Measurements from ENCODE around the gene KLHL29. TPM values are rescaled to one million over a fixed set of nuclear protein-coding genes. Genes with fewer than 3 reads are reported as not detected.

KLHL29 gene
- total RNA-seq, 2 donors from 2014 or later, result 1.0 to 2.4 TPM

GRCh38 chr2:23545396-23545795 is 160.4 kb downstream of the KLHL29 start:
- peak overlapping the region; percentile 83 for H3K27ac ChIP-seq (ENCODE audit: low read depth, low read length)
- H3K4me3 ChIP-seq (ENCODE audit: low read length), result no peak overlapping the region
- no peak overlapping the region for H3K9ac ChIP-seq (ENCODE audit: extremely low read depth, low read length, poor library complexity, severe bottlenecking)
- no peaks in the 10 kb centered on the region for H3K9me3 Mint-ChIP-seq
- no peaks in the 10 kb centered on the region for H3K27me3 Mint-ChIP-seq (ENCODE audit: insufficient read depth)
- no peaks in the 10 kb centered on the region for H3K36me3 ChIP-seq (ENCODE audit: control insufficient read depth, insufficient read depth, low read length)
- no peaks in the 10 kb centered on the region for H3K27me3 ChIP-seq (ENCODE audit: control insufficient read depth, insufficient read depth, low read length, poor library complexity, severe bottlenecking)
- WGBS, 2 experiments (ENCODE audit: insufficient coverage in 1 of 2, insufficient read length in 1 of 2), result 95% methylated on average over 4 to 11 of the region's 11 CpGs
- H3K36me3 Mint-ChIP-seq (ENCODE audit: low read depth), result no peaks in the 10 kb centered on the region
- H3K4me1 Mint-ChIP-seq, result peaks cover 9% of the 10 kb centered on the region
- no peak for DNase-seq
- H3K9me3 ChIP-seq (ENCODE audit: control insufficient read depth, low read length), result no peaks in the 10 kb centered on the region
- H3K27ac Mint-ChIP-seq, result no peak overlapping the region
- H3K4me1 ChIP-seq (ENCODE audit: control insufficient read depth, insufficient read depth, low read length), result no peaks in the 10 kb centered on the region
- TF ChIP-seq, protein P1, sequence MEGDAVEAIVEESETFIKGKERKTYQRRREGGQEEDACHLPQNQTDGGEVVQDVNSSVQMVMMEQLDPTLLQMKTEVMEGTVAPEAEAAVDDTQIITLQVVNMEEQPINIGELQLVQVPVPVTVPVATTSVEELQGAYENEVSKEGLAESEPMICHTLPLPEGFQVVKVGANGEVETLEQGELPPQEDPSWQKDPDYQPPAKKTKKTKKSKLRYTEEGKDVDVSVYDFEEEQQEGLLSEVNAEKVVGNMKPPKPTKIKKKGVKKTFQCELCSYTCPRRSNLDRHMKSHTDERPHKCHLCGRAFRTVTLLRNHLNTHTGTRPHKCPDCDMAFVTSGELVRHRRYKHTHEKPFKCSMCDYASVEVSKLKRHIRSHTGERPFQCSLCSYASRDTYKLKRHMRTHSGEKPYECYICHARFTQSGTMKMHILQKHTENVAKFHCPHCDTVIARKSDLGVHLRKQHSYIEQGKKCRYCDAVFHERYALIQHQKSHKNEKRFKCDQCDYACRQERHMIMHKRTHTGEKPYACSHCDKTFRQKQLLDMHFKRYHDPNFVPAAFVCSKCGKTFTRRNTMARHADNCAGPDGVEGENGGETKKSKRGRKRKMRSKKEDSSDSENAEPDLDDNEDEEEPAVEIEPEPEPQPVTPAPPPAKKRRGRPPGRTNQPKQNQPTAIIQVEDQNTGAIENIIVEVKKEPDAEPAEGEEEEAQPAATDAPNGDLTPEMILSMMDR (conservative IDR thresholded peaks at IDR 0.05), result no peak
- H3K4me3 Mint-ChIP-seq, result no peak overlapping the region

GRCh38 chr2:23545811-23546210 is 160.8 kb downstream of the KLHL29 start:
- TF ChIP-seq, protein P1 (conservative IDR thresholded peaks at IDR 0.05), result no peak
- Histone ChIP-seq H3K36me3 (ENCODE audit: control insufficient read depth, insufficient read depth, low read length) (no peaks in the 10 kb centered on the region), H3K4me1 (ENCODE audit: control insufficient read depth, insufficient read depth, low read length) (no peaks in the 10 kb centered on the region), H3K27me3 (ENCODE audit: control insufficient read depth, insufficient read depth, low read length, poor library complexity, severe bottlenecking) (no peaks in the 10 kb centered on the region), H3K4me3 (ENCODE audit: low read length) (no peak overlapping the region), H3K27ac (ENCODE audit: low read depth, low read length) (peak overlapping the region; percentile 83), H3K9ac (ENCODE audit: extremely low read depth, low read length, poor library complexity, severe bottlenecking) (no peak overlapping the region), H3K9me3 (ENCODE audit: control insufficient read depth, low read length) (no peaks in the 10 kb centered on the region)
- DNase-seq, result no peak
- peaks cover 9% of the 10 kb centered on the region for H3K4me1 Mint-ChIP-seq
- no peak overlapping the region for H3K4me3 Mint-ChIP-seq
- no peaks in the 10 kb centered on the region for H3K9me3 Mint-ChIP-seq
- H3K27me3 Mint-ChIP-seq (ENCODE audit: insufficient read depth), result no peaks in the 10 kb centered on the region
- no peak overlapping the region for H3K27ac Mint-ChIP-seq
- WGBS, 2 experiments (ENCODE audit: insufficient coverage in 1 of 2, insufficient read length in 1 of 2), result 85 to 93% methylated on average over 2 to 3 of the region's 3 CpGs
- H3K36me3 Mint-ChIP-seq (ENCODE audit: low read depth), result no peaks in the 10 kb centered on the region

DNA sequence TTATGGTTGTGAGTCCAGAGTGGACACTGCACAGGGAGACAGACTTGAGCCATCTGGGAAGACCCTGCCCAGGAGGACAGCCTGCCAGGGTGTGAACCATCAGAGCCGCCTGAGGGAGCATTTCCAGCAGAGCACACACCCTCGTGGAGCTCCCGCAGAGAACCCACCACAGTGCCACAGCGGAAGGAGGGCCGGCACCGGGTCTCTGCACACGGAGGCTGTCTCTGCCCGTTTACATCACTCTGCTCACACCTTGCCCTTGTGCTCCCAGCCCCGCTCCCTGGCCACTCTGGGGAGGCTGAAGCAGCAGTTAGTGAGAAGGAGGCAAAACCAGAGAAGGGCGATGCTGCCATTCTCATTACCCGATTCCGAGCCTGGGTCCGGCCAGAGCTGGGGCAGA is 161.9 kb downstream of the KLHL29 start:
- 92 to 98% methylated on average over 7 to 13 of the region's 13 CpGs for WGBS, 2 experiments (ENCODE audit: insufficient coverage in 1 of 2, insufficient read length in 1 of 2)
- H3K4me1 Mint-ChIP-seq, result peaks cover 5% of the 10 kb centered on the region
- Histone ChIP-seq H3K36me3 (ENCODE audit: control insufficient read depth, insufficient read depth, low read length) (no peaks in the 10 kb centered on the region), H3K27ac (ENCODE audit: low read depth, low read length) (no peak overlapping the region), H3K27me3 (ENCODE audit: control insufficient read depth, insufficient read depth, low read length, poor library complexity, severe bottlenecking) (no peaks in the 10 kb centered on the region), H3K4me3 (ENCODE audit: low read length) (no peak overlapping the region), H3K9ac (ENCODE audit: extremely low read depth, low read length, poor library complexity, severe bottlenecking) (no peak overlapping the region), H3K9me3 (ENCODE audit: control insufficient read depth, low read length) (no peaks in the 10 kb centered on the region), H3K4me1 (ENCODE audit: control insufficient read depth, insufficient read depth, low read length) (no peaks in the 10 kb centered on the region)
- H3K27ac Mint-ChIP-seq, result no peak overlapping the region
- H3K36me3 Mint-ChIP-seq (ENCODE audit: low read depth), result no peaks in the 10 kb centered on the region
- no peak overlapping the region for H3K4me3 Mint-ChIP-seq
- H3K9me3 Mint-ChIP-seq, result no peaks in the 10 kb centered on the region
- DNase-seq, result no peak
- H3K27me3 Mint-ChIP-seq (ENCODE audit: insufficient read depth), result no peaks in the 10 kb centered on the region
- TF ChIP-seq, protein P1 (conservative IDR thresholded peaks at IDR 0.05), result no peak

Data from endodermal cell (in vitro differentiated cells).